Caco-2 (cell line): ENCODE results near the gene SDF4. TPM values are rescaled to one million over a fixed set of nuclear protein-coding genes. Genes with fewer than 3 reads are reported as not detected.

ENCODE experiments used
- BruUV-seq: library from RNA; stranded (reverse); fragments of 400-500 nt; replicated peaks from 2 replicates; lab custom pipeline; 2021; lab: Mats Ljungman, UMichigan
- CTCF ChIA-PET: fragments of 300-600 bp; sonication (Branson Sonifier 250); formaldehyde crosslinking; loops from one replicate; lab custom pipeline; 2022; ENCODE audit warnings: antibody characterized with exemption; lab: Charles Lee
- POLR2A ChIA-PET: fragments of 300-600 bp; sonication (Branson Sonifier 250); formaldehyde crosslinking; loops from one replicate; lab custom pipeline; 2022; ENCODE audit warnings: antibody characterized with exemption; lab: Charles Lee
- DNase-seq, 2 experiments: peaks; one replicate each; pipeline versions ENCODE4 v3.0.0 to v3.0.0-alpha.2; 2020 to 2022
- H3K27me3 ChIP-seq: replicated peaks from 2 replicates; pipeline ENCODE4 v1.6.0; 2011; ENCODE audit warnings: low read length; ENCODE audit not compliant: control insufficient read depth, insufficient read depth
- H3K36me3 ChIP-seq: 2 replicates; pipeline ENCODE4 v1.5.1; 2011; ENCODE audit warnings: low read length; ENCODE audit not compliant: control insufficient read depth, insufficient read depth
- H3K4me1 ChIP-seq: fragments of 250-450 bp; sonication (Bioruptor Pico); 2 replicates; pipeline ENCODE4 v1.5.1; 2020; ENCODE audit warnings: mild to moderate bottlenecking
- H3K4me3 ChIP-seq: 2 replicates; pipeline ENCODE4 v1.5.1; 2011; ENCODE audit warnings: low read depth, mild to moderate bottlenecking, control low read depth, low read length
- H3K9me3 ChIP-seq: fragments of 250-450 bp; sonication (Bioruptor Pico); 2 replicates; pipeline ENCODE4 v1.5.1; 2020; ENCODE audit warnings: mild to moderate bottlenecking, moderate library complexity
- H3K27ac Mint-ChIP-seq: one replicate; pipeline ENCODE4 v1.8.0; 2022; ENCODE audit warnings: mixed read lengths; ENCODE audit not compliant: unreplicated experiment
- H3K27me3 Mint-ChIP-seq: one replicate; pipeline ENCODE4 v1.8.0; 2022; ENCODE audit warnings: mixed read lengths; ENCODE audit not compliant: insufficient read depth, unreplicated experiment
- H3K36me3 Mint-ChIP-seq: one replicate; pipeline ENCODE4 v1.8.0; 2022; ENCODE audit warnings: mild to moderate bottlenecking, mixed read lengths; ENCODE audit not compliant: insufficient read depth, unreplicated experiment
- H3K4me1 Mint-ChIP-seq: one replicate; pipeline ENCODE4 v1.8.0; 2022; ENCODE audit warnings: low read depth, mixed read lengths; ENCODE audit not compliant: unreplicated experiment
- H3K4me3 Mint-ChIP-seq: one replicate; pipeline ENCODE4 v1.8.0; 2022; ENCODE audit warnings: mild to moderate bottlenecking, moderate library complexity, mixed read lengths; ENCODE audit not compliant: unreplicated experiment
- H3K9me3 Mint-ChIP-seq: one replicate; pipeline ENCODE4 v1.8.0; 2022; ENCODE audit warnings: mixed read lengths; ENCODE audit not compliant: unreplicated experiment
- intact Hi-C: fragments of 100-400 bp; cut with micrococcal nuclease; formaldehyde crosslinking; loops from one replicate; pipeline ENCODE4 v1.10.0; 2022; ENCODE audit not compliant: unreplicated experiment
- total RNA-seq: library from RNA; stranded (reverse); gene quantifications from 2 replicates; pipeline ENCODE4 v1.2.3, GENCODE V29; 2022
- TF ChIP-seq, protein P1 (sequence below), 2 experiments: fragments of 200-600 bp in 1 of 2; IDR thresholded peaks; 1 replicate in 1 of 2; 2 replicates in 1 of 2; pipeline versions ENCODE4 v1.5.1 to v1.8.0; 2011 to 2022; ENCODE audit warnings: antibody characterized with exemption in 1 of 2, control low read depth in 1 of 2, inconsistent platforms in 1 of 2, low read depth in 1 of 2, low read length in 1 of 2, mild to moderate bottlenecking in 1 of 2, moderate library complexity in 1 of 2; ENCODE audit not compliant: insufficient read depth in 1 of 2, severe bottlenecking in 1 of 2, unreplicated experiment in 1 of 2

Gene SDF4
- total RNA-seq, 1 experiment from 2014 or later = 140 TPM

DNA sequence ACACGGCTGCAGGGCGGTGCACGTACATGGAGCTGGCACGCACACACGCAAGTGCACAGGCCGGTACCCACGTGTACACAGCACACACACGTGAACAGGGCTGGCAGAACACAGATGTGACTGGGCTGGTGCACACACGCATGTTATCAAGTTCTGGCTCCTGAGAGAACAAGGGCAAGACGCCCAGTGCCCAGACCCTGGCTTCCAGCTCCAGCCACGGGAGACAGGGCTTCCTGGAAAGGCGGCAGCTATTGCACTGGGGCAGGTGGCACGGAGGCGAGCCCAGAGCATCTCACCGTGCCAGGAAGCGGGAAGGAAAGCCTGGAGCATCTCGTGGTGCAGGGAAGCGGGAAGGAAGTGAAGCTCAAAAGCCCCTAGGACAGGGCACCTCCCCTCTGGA, 5.9 kb downstream of the SDF4 start:
- H3K27ac Mint-ChIP-seq = no peak overlapping the region

GRCh38 chr1:1225238-1225845, 6.5 kb downstream of the SDF4 start:
- Histone ChIP-seq H3K4me1 (no peaks in the 10 kb centered on the region), H3K27me3 (no peaks in the 10 kb centered on the region), H3K9me3 (no peaks in the 10 kb centered on the region), H3K36me3 (peaks cover 3% of the 10 kb centered on the region; the same call in 1 of the 2 replicates), H3K4me3 (no peak overlapping the region)
- Mint-ChIP-seq H3K4me1 (no peaks in the 10 kb centered on the region), H3K9me3 (no peaks in the 10 kb centered on the region), H3K27me3 (no peaks in the 10 kb centered on the region), H3K36me3 (peaks cover 51% of the 10 kb centered on the region), H3K27ac (no peak overlapping the region), H3K4me3 (no peak overlapping the region)
- ChIA-PET CTCF (no interaction called here), POLR2A (no interaction called here)
- TF ChIP-seq, protein P1, sequence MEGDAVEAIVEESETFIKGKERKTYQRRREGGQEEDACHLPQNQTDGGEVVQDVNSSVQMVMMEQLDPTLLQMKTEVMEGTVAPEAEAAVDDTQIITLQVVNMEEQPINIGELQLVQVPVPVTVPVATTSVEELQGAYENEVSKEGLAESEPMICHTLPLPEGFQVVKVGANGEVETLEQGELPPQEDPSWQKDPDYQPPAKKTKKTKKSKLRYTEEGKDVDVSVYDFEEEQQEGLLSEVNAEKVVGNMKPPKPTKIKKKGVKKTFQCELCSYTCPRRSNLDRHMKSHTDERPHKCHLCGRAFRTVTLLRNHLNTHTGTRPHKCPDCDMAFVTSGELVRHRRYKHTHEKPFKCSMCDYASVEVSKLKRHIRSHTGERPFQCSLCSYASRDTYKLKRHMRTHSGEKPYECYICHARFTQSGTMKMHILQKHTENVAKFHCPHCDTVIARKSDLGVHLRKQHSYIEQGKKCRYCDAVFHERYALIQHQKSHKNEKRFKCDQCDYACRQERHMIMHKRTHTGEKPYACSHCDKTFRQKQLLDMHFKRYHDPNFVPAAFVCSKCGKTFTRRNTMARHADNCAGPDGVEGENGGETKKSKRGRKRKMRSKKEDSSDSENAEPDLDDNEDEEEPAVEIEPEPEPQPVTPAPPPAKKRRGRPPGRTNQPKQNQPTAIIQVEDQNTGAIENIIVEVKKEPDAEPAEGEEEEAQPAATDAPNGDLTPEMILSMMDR (IDR thresholded peaks at IDR 0.05; ENCODE audit: insufficient read depth in 1 of 2, low read depth in 1 of 2, low read length in 1 of 2, severe bottlenecking in 1 of 2, unreplicated experiment in 1 of 2) = no peak
- DNase-seq = no peak
- intact Hi-C loops = no loop called here
- no TSS peak for BruUV-seq

More for the DNA sequence above, 5.9 kb downstream of the SDF4 start:
- ChIA-PET CTCF (no interaction called here), POLR2A (no interaction called here)
- Mint-ChIP-seq H3K36me3 (peaks cover 51% of the 10 kb centered on the region), H3K4me3 (no peak overlapping the region), H3K9me3 (no peaks in the 10 kb centered on the region), H3K27me3 (no peaks in the 10 kb centered on the region), H3K4me1 (peaks cover 6% of the 10 kb centered on the region)
- Histone ChIP-seq H3K9me3 (no peaks in the 10 kb centered on the region), H3K4me1 (no peaks in the 10 kb centered on the region), H3K4me3 (no peak overlapping the region), H3K27me3 (no peaks in the 10 kb centered on the region), H3K36me3 (peaks cover 3% of the 10 kb centered on the region; the same call in 1 of the 2 replicates)
- no peak for DNase-seq
- intact Hi-C loops = no loop called here
- TF ChIP-seq, protein P1 (IDR thresholded peaks at IDR 0.05; ENCODE audit: insufficient read depth in 1 of 2, low read depth in 1 of 2, low read length in 1 of 2, severe bottlenecking in 1 of 2, unreplicated experiment in 1 of 2) = no peak
- no TSS peak for BruUV-seq

GRCh38 chr1:1223891-1224290, 7.9 kb downstream of the SDF4 start:
- no peaks in the 10 kb centered on the region for H3K9me3 Mint-ChIP-seq
- no peaks in the 10 kb centered on the region for H3K4me1 ChIP-seq
- H3K27me3 ChIP-seq = no peaks in the 10 kb centered on the region
- ChIA-PET POLR2A (no interaction called here), CTCF (no interaction called here)
- H3K36me3 ChIP-seq = peaks cover 1% of the 10 kb centered on the region; the same call in 1 of the 2 replicates
- H3K4me3 ChIP-seq = no peak overlapping the region
- TF ChIP-seq, protein P1 (IDR thresholded peaks at IDR 0.05; ENCODE audit: insufficient read depth in 1 of 2, low read depth in 1 of 2, low read length in 1 of 2, severe bottlenecking in 1 of 2, unreplicated experiment in 1 of 2) = no peak
- intact Hi-C loops = no loop called here
- BruUV-seq = no TSS peak
- no peak for DNase-seq
- peaks cover 46% of the 10 kb centered on the region for H3K36me3 Mint-ChIP-seq
- H3K27ac Mint-ChIP-seq = no peak overlapping the region
- no peaks in the 10 kb centered on the region for H3K27me3 Mint-ChIP-seq
- no peaks in the 10 kb centered on the region for H3K4me1 Mint-ChIP-seq
- no peak overlapping the region for H3K4me3 Mint-ChIP-seq
- H3K9me3 ChIP-seq = no peaks in the 10 kb centered on the region
